HG02970 (cell line): Measurements from ENCODE around the gene ADGRE3.
A peak's percentile ranks its signal among the peaks of the same experiment; 100 is the strongest.

ENCODE experiments used
- ATAC-seq: cut with Tn5 transposase; IDR thresholded peaks from one replicate; pipeline ENCODE4 v1.9.1; 2021; ENCODE audit warnings: mild to moderate bottlenecking, moderate library complexity, moderate number of reproducible peaks; ENCODE audit not compliant: unreplicated experiment, low FRiP score

Gene ADGRE3

GRCh38 chr19:14674764-14675163, at the start of gene ADGRE3:
TSS of gene ADGRE3 (minus strand) at chr19:14674844. CDS start at chr19:14674770, 74 bp downstream.
- ATAC-seq: no peak

- ATAC-seq: no peak
Observed at GRCh38 chr19:14722127-14722526, 47.5 kb upstream of the ADGRE3 start.

GRCh38 chr19:14719162-14719561, 44.5 kb upstream of the ADGRE3 start:
- no peak for ATAC-seq

- no peak for ATAC-seq
Observed at GRCh38 chr19:14718522-14719116, 44.0 kb upstream of the ADGRE3 start.

GRCh38 chr19:14715841-14716240, 41.2 kb upstream of the ADGRE3 start:
- no peak for ATAC-seq

- no peak for ATAC-seq
Observed at GRCh38 chr19:14704450-14704849, 29.8 kb upstream of the ADGRE3 start.

GRCh38 chr19:14703833-14704232, 29.2 kb upstream of the ADGRE3 start:
- ATAC-seq: no peak

- ATAC-seq: no peak
Observed at GRCh38 chr19:14700711-14701375, 26.2 kb upstream of the ADGRE3 start.

- no peak for ATAC-seq
Observed at GRCh38 chr19:14699641-14700040, 25.0 kb upstream of the ADGRE3 start.

- ATAC-seq: no peak
Observed at GRCh38 chr19:14695471-14695870, 20.8 kb upstream of the ADGRE3 start.

GRCh38 chr19:14694641-14695266, 20.1 kb upstream of the ADGRE3 start:
- no peak for ATAC-seq

- peak; percentile 91 for ATAC-seq
Observed at GRCh38 chr19:14689598-14690503, 15.2 kb upstream of the ADGRE3 start, which contains the start of gene ZNF333. TSS of gene ZNF333 (plus strand) at chr19:14690048. CDS start at chr19:14693492, 3,444 bp downstream.

GRCh38 chr19:14686411-14686810, 11.8 kb upstream of the ADGRE3 start:
- no peak for ATAC-seq

GRCh38 chr19:14683439-14683838, 8.8 kb upstream of the ADGRE3 start:
- ATAC-seq: no peak

- no peak for ATAC-seq
Observed at GRCh38 chr19:14682084-14682483, 7.4 kb upstream of the ADGRE3 start.

- ATAC-seq: no peak
Observed at GRCh38 chr19:14678199-14678598, 3.6 kb upstream of the ADGRE3 start.

GRCh38 chr19:14677464-14677863, 2.8 kb upstream of the ADGRE3 start:
- ATAC-seq: no peak

GRCh38 chr19:14676762-14677161, 2.1 kb upstream of the ADGRE3 start:
- no peak for ATAC-seq

GRCh38 chr19:14673088-14673487, 1.6 kb downstream of the ADGRE3 start:
- no peak for ATAC-seq

GRCh38 chr19:14672188-14672872, 2.3 kb downstream of the ADGRE3 start:
- ATAC-seq: no peak
